HepG2 (cell line): Measurements from ENCODE around the gene TUBGCP3. TPM values are rescaled to one million over a fixed set of nuclear protein-coding genes. Genes with fewer than 3 reads are reported as not detected.

ENCODE experiments used
- ATAC-seq: fragments of 200-7000 bp; cut with Tn5 transposase; 3 replicates; pipeline ENCODE4 v1.9.1; 2020; ENCODE audit warnings: mild to moderate bottlenecking, moderate library complexity
- BruUV-seq: library from RNA; stranded (reverse); fragments of 400-500 nt; replicated peaks from 2 replicates; lab custom pipeline; 2021; lab: Mats Ljungman, UMichigan
- CTCF ChIA-PET: fragments of 300-600 bp; formaldehyde crosslinking; extraction: SDS; loops from one replicate; lab custom pipeline; 2021; ENCODE audit warnings: low total read pairs, inconsistent platforms, low intra/inter-chr PET ratio; lab: Yijun Ruan, JAX
- POLR2A ChIA-PET: fragments of 350-600 bp; sonication (Branson Sonifier 250); formaldehyde crosslinking; loops from one replicate; lab custom pipeline; 2020; ENCODE audit warnings: antibody characterized with exemption, inconsistent platforms; lab: Yijun Ruan, JAX
- DNase-seq: peaks from one replicate; pipeline ENCODE4 v3.0.0-alpha.2; 2015; ENCODE audit warnings: low spot score
- FAIRE-seq: peaks from 3 replicates; lab custom pipeline; 2011; peaks lifted over from hg19 to GRCh38; lab: Jason Lieb, UNC
- H2AFZ ChIP-seq: one replicate; pipeline ENCODE4 v1.6.1; 2011; ENCODE audit warnings: low read length, inconsistent platforms
- H3K27ac ChIP-seq: fragments of 300-600 bp; 3 replicates; pipeline ENCODE4 v1.8.0; 2011; ENCODE audit warnings: mixed run types, mild to moderate bottlenecking, mixed read lengths, low read length, inconsistent platforms; ENCODE audit not compliant: insufficient read depth; ENCODE audit errors: extremely low read length
- H3K27me3 ChIP-seq, 2 experiments: fragments of 200-600 bp in 1 of 2; 2 replicates in 1 of 2; 3 replicates in 1 of 2; pipeline versions ENCODE4 v1.6.0 to v1.8.0; 2011; ENCODE audit warnings: low read length in 2 of 2, mild to moderate bottlenecking in 2 of 2, moderate library complexity in 2 of 2, inconsistent platforms in 1 of 2; ENCODE audit not compliant: insufficient read depth in 2 of 2, control insufficient read depth in 1 of 2
- H3K36me3 ChIP-seq, 2 experiments: fragments of 200-600 bp in 1 of 2; replicated peaks in 1 of 2; 2 replicates in 1 of 2; 3 replicates in 1 of 2; pipeline versions ENCODE4 v1.5.1 to v1.8.0; 2011; ENCODE audit warnings: low read length in 2 of 2, inconsistent platforms in 1 of 2; ENCODE audit not compliant: insufficient read depth in 2 of 2, control insufficient read depth in 1 of 2
- H3K4me1 ChIP-seq: 2 replicates; pipeline ENCODE4 v1.5.1; 2012; ENCODE audit warnings: low read length, inconsistent platforms; ENCODE audit not compliant: insufficient read depth
- H3K4me2 ChIP-seq: 2 replicates; pipeline ENCODE4 v1.6.0; 2011; ENCODE audit warnings: low read depth, low read length, inconsistent platforms
- H3K4me3 ChIP-seq, 3 experiments: fragments of 200-600 bp in 1 of 3; sonication (generic), shearing (Covaris generic) in 1 of 3; replicated peaks in 1 of 3; 2 replicates each; pipeline ENCODE4 v1.5.1; 2011 to 2016; ENCODE audit warnings: low read length in 3 of 3, inconsistent platforms in 2 of 3, low read depth in 2 of 3, mild to moderate bottlenecking in 2 of 3, control low read depth in 1 of 3, mixed read lengths in 1 of 3; ENCODE audit not compliant: insufficient read depth in 1 of 3
- H3K79me2 ChIP-seq: one replicate; pipeline ENCODE4 v1.6.1; 2011; ENCODE audit warnings: low read length, inconsistent platforms; ENCODE audit not compliant: insufficient read depth
- H3K9ac ChIP-seq: 2 replicates; pipeline ENCODE4 v1.6.0; 2011; ENCODE audit warnings: mild to moderate bottlenecking, low read depth, low read length, inconsistent platforms; ENCODE audit not compliant: insufficient read depth
- H3K9me3 ChIP-seq: 2 replicates; pipeline ENCODE4 v1.5.1; 2012; ENCODE audit warnings: mild to moderate bottlenecking, low read length
- H4K20me1 ChIP-seq: 2 replicates; pipeline ENCODE4 v1.6.0; 2011; ENCODE audit warnings: inconsistent platforms, mild to moderate bottlenecking, low read length, moderate library complexity; ENCODE audit not compliant: insufficient read depth
- FOSL2 ChIP-seq: sonication (generic); formaldehyde crosslinking; IDR thresholded peaks from 2 replicates; pipeline ENCODE4 v1.4.0; 2020; ENCODE audit warnings: missing genetic modification reagents
- MYC ChIP-seq: sonication (generic); formaldehyde crosslinking; IDR thresholded peaks from 2 replicates; pipeline ENCODE4 v1.9.0; 2021; ENCODE audit warnings: missing genetic modification reagents, borderline replicate concordance
- NAIF1 ChIP-seq: sonication (generic); formaldehyde crosslinking; IDR thresholded peaks from 2 replicates; pipeline ENCODE4 v1.5.0; 2020; ENCODE audit warnings: mild to moderate bottlenecking, missing genetic modification reagents, borderline replicate concordance
- NFKBIZ ChIP-seq: IDR thresholded peaks from 2 replicates; pipeline ENCODE4 v1.6.1; 2018; ENCODE audit warnings: missing genetic modification reagents, missing compliant biosample characterization
- NONO ChIP-seq, 2 experiments: fragments of 450-650 bp in 1 of 2; sonication (generic) in 1 of 2; formaldehyde crosslinking in 1 of 2; IDR thresholded peaks in 1 of 2; conservative IDR thresholded peaks in 1 of 2; 2 replicates each; pipeline versions ENCODE4 v1.6.1 to v1.8.0; 2017 to 2022; ENCODE audit warnings: mild to moderate bottlenecking in 1 of 2, missing genetic modification reagents in 1 of 2, moderate library complexity in 1 of 2
- SPEN ChIP-seq: sonication (generic); formaldehyde crosslinking; IDR thresholded peaks from 2 replicates; pipeline ENCODE4 v1.5.1; 2020; ENCODE audit warnings: low read depth, mild to moderate bottlenecking, missing genetic modification reagents
- ZNF20 ChIP-seq: sonication (generic); formaldehyde crosslinking; IDR thresholded peaks from 2 replicates; pipeline ENCODE4 v1.4.0; 2020; ENCODE audit warnings: mild to moderate bottlenecking, moderate library complexity, missing genetic modification reagents
- ZNF264 ChIP-seq: sonication (generic); formaldehyde crosslinking; IDR thresholded peaks from 2 replicates; pipeline ENCODE4 v1.4.0; 2020; ENCODE audit warnings: missing genetic modification reagents
- ZNF496 ChIP-seq: sonication (generic); formaldehyde crosslinking; IDR thresholded peaks from 2 replicates; pipeline ENCODE4 v1.8.1; 2023; ENCODE audit warnings: mild to moderate bottlenecking, moderate library complexity, missing genetic modification reagents; ENCODE audit not compliant: insufficient replicate concordance
- ZNF616 ChIP-seq: sonication (generic); formaldehyde crosslinking; IDR thresholded peaks from 2 replicates; pipeline ENCODE4 v1.5.0; 2020; ENCODE audit warnings: low read depth, mild to moderate bottlenecking, missing genetic modification reagents
- ZNF737 ChIP-seq: sonication (generic); formaldehyde crosslinking; IDR thresholded peaks from 2 replicates; pipeline ENCODE4 v1.5.0; 2020; ENCODE audit warnings: missing genetic modification reagents, mild to moderate bottlenecking, borderline replicate concordance
- ZNF83 ChIP-seq: sonication (generic); formaldehyde crosslinking; IDR thresholded peaks from 2 replicates; pipeline ENCODE4 v1.4.0; 2020; ENCODE audit warnings: missing genetic modification reagents, mild to moderate bottlenecking, borderline replicate concordance
- WGBS: methylation state at CpG from one replicate; pipeline ENCODE4 v1.1.6; 2017; ENCODE audit warnings: low lambda C conversion rate; 5-methylcytosine and 5-hydroxymethylcytosine counted together
- in situ Hi-C: cut with HindIII; loops from 2 replicates; pipeline ENCODE4 v1.10.0; 2017; ENCODE audit warnings: low pct_unique_long_range_greater_than_20kb; ENCODE audit not compliant: extremely low pct_ligation_motif_present
- intact Hi-C: fragments of 100-400 bp; cut with micrococcal nuclease; formaldehyde crosslinking; loops from one replicate; pipeline ENCODE4 v1.10.0; 2022; ENCODE audit not compliant: unreplicated experiment
- polyA plus RNA-seq, 8 experiments: library from polyadenylated mRNA; depleted of rRNA in 3 of 8; stranded (reverse) in 7 of 8; unstranded in 1 of 8; fragments of >200 nt; fragmentation: Illumina TruSeq in 4 of 8; extraction: Trizol in 4 of 8; gene quantifications; 2 replicates each; pipeline versions ENCODE4 v1.2.1 to v1.2.3, GENCODE V29; 2011 to 2016; ENCODE audit warnings: low read depth in 4 of 8, missing spikeins in 1 of 8, mixed read lengths in 1 of 8; ENCODE audit not compliant: insufficient read depth in 1 of 8
- total RNA-seq, 5 experiments: library from RNA; depleted of rRNA; stranded (reverse); fragments of >200 nt; fragmentation: Illumina TruSeq; extraction: Trizol; gene quantifications; 2 replicates each; pipeline ENCODE4 v1.2.3, GENCODE V29; 2016; ENCODE audit warnings: low read depth in 1 of 5
- TF ChIP-seq, protein P1 (sequence below): fragments of 450-650 bp; IDR thresholded peaks from 2 replicates; pipeline ENCODE4 v1.6.1; 2016
- TF ChIP-seq, protein P2 (sequence below): sonication (generic); formaldehyde crosslinking; IDR thresholded peaks from 2 replicates; pipeline ENCODE4 v1.5.0; 2020; ENCODE audit warnings: missing genetic modification reagents, mild to moderate bottlenecking, borderline replicate concordance
- TF ChIP-seq, protein P3 (sequence below): sonication (generic); formaldehyde crosslinking; IDR thresholded peaks from 2 replicates; pipeline ENCODE4 v1.4.0; 2020; ENCODE audit warnings: missing genetic modification reagents

TUBGCP3 gene
- total and polyA plus RNA-seq, 2 of the 13 experiments (the other 11 are each of a cell fraction or from before 2014, with no cell fraction given): 12.6 to 15.5 TPM

DNA sequence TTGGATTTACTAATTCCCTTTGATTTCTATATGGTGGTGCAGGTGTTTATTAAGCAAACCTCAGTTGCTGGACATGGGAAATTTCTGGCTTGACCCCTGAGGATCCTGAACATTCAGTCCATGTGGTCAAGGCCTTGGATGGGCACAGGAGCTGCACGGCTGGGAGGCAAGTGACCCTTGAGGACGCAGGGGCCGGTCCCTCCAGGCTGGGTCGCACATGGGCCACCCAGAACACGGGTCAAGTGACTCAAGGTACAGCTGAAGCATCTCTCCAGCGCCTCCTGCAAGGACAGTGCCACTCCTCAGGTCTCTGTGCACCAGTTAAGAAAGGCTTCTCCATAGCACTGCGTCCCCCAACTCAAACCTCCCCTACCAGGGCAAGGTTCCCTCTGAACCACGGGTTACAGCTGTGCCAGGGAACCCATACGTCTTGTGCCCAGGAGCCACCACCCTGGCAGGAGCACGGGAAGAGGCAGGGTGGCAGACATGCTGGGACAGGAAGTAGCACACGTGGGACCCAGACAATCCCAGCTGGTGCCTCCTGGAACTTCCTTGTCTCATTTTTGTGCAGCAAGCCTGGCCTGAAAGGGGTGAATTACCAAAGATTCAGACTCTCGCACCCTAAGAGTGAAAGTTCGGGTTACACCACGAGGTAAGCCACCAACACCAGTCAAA is 118.7 kb downstream of the TUBGCP3 start:
- H3K4me3 ChIP-seq: no peak overlapping the region
- H2AFZ ChIP-seq: no peak overlapping the region
- ChIA-PET POLR2A (no interaction called here), CTCF (no interaction called here)
- no peaks in the 10 kb centered on the region for H3K36me3 ChIP-seq
- peaks cover 0 to 13% of the 10 kb centered on the region in 2 experiments; a peak in 2 of 5 replicates for H3K27me3 ChIP-seq
- 14% methylated on average over 5 of the region's 14 CpGs for WGBS
- H4K20me1 ChIP-seq: no peaks in the 10 kb centered on the region
- no peak overlapping the region for H3K4me2 ChIP-seq
- no TSS peak for BruUV-seq
- TF ChIP-seq NFKBIZ (CRISPR knock-in tag) (no peak), SPEN (no peak), FOSL2 (no peak), NONO (IDR thresholded peaks at IDR 0.05) (no peak), NONO (CRISPR knock-in tag; conservative IDR thresholded peaks at IDR 0.05) (no peak), ZNF616 (CRISPR knock-in tag) (no peak)
- TF ChIP-seq, protein P1, sequence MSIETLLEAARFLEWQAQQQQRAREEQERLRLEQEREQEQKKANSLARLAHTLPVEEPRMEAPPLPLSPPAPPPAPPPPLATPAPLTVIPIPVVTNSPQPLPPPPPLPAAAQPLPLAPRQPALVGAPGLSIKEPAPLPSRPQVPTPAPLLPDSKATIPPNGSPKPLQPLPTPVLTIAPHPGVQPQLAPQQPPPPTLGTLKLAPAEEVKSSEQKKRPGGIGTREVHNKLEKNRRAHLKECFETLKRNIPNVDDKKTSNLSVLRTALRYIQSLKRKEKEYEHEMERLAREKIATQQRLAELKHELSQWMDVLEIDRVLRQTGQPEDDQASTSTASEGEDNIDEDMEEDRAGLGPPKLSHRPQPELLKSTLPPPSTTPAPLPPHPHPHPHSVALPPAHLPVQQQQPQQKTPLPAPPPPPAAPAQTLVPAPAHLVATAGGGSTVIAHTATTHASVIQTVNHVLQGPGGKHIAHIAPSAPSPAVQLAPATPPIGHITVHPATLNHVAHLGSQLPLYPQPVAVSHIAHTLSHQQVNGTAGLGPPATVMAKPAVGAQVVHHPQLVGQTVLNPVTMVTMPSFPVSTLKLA: peak; percentile 10; the same call in 1 of the 2 replicates
- H3K79me2 ChIP-seq: no peaks in the 10 kb centered on the region
- H3K4me1 ChIP-seq: no peaks in the 10 kb centered on the region
- no peak overlapping the region for H3K9ac ChIP-seq
- ATAC-seq (no peak), DNase-seq (no peak), FAIRE-seq (no peak)
- intact Hi-C loops (no loop called here), in situ Hi-C loops (no loop called here)
- H3K27ac ChIP-seq: no peak overlapping the region
- no peaks in the 10 kb centered on the region for H3K9me3 ChIP-seq

DNA sequence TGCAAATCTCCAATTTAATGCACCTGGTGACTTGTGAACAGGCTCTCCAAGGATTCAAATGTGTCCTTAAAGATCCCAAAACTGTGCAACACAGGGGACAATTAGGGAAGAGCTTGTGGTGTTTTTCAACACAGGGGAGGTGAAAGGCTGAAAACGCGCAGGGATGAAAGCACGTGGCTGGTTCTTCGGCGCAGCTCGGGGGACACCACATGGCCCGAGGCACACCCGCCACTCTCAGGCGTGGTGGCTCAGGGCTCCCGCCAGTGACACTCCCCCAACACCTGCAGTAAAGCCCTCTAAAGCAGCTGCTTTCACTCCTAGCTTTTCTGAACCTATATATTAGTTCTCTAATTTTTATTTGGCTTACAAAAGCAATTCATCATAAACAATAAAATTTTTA is 119.9 kb downstream of the TUBGCP3 start:
- Histone ChIP-seq H3K4me2 (no peak overlapping the region), H3K36me3 (no peaks in the 10 kb centered on the region), H3K4me1 (no peaks in the 10 kb centered on the region), H3K27me3 (peaks cover 0 to 13% of the 10 kb centered on the region in 2 experiments; a peak in 2 of 5 replicates), H3K4me3 (no peak overlapping the region), H3K27ac (no peak overlapping the region), H3K9ac (no peak overlapping the region), H4K20me1 (no peaks in the 10 kb centered on the region), H2AFZ (no peak overlapping the region), H3K9me3 (no peaks in the 10 kb centered on the region), H3K79me2 (no peaks in the 10 kb centered on the region)
- ChIA-PET POLR2A (no interaction called here), CTCF (no interaction called here)
- DNase-seq: no peak
- in situ Hi-C loops (no loop called here), intact Hi-C loops (no loop called here)
- ATAC-seq: no peak
- WGBS: 37% methylated on average over 10 of the region's 10 CpGs
- BruUV-seq: no TSS peak
- no peak for FAIRE-seq
- TF ChIP-seq, protein P2, sequence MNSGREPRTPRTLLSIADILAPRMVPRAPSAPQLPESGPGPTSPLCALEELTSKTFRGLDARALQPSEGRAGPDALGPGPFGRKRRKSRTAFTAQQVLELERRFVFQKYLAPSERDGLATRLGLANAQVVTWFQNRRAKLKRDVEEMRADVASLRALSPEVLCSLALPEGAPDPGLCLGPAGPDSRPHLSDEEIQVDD (CRISPR knock-in tag): no peak
- no peak for TF ChIP-seq ZNF20 (CRISPR knock-in tag)
- TF ChIP-seq ZNF496 (CRISPR knock-in tag): no peak
- TF ChIP-seq, protein P3, sequence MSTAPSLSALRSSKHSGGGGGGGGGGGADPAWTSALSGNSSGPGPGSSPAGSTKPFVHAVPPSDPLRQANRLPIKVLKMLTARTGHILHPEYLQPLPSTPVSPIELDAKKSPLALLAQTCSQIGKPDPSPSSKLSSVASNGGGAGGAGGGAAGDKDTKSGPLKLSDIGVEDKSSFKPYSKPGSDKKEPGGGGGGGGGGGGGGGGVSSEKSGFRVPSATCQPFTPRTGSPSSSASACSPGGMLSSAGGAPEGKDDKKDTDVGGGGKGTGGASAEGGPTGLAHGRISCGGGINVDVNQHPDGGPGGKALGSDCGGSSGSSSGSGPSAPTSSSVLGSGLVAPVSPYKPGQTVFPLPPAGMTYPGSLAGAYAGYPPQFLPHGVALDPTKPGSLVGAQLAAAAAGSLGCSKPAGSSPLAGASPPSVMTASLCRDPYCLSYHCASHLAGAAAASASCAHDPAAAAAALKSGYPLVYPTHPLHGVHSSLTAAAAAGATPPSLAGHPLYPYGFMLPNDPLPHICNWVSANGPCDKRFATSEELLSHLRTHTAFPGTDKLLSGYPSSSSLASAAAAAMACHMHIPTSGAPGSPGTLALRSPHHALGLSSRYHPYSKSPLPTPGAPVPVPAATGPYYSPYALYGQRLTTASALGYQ: no peak
- TF ChIP-seq MYC (CRISPR knock-in tag): no peak
- no peak for TF ChIP-seq ZNF737 (CRISPR knock-in tag)
- TF ChIP-seq NAIF1 (CRISPR knock-in tag): no peak
- no peak for TF ChIP-seq ZNF264
- TF ChIP-seq ZNF83 (CRISPR knock-in tag): no peak
